Fibroblast of lung (primary cell): ENCODE measurements around the gene RAB18. TPM values are rescaled to one million over a fixed set of nuclear protein-coding genes. Genes with fewer than 3 reads are reported as not detected.

Source experiments
- DNase-seq, 2 donors: peaks; one replicate each; pipeline versions ENCODE4 v3.0.0 to v3.0.0-alpha.2; 2010; ENCODE audit warnings: low read depth in 2 of 2
- H2AFZ ChIP-seq: 2 replicates; pipeline ENCODE4 v1.5.1; 2012; ENCODE audit warnings: low read length, control low read depth, inconsistent platforms
- H3K27ac ChIP-seq: 2 replicates; pipeline ENCODE4 v1.5.1; 2011; ENCODE audit warnings: low read length, control low read depth; ENCODE audit not compliant: insufficient read depth
- H3K27me3 ChIP-seq: 2 replicates; pipeline ENCODE4 v1.5.1; 2011; ENCODE audit warnings: mild to moderate bottlenecking, low read length; ENCODE audit not compliant: control insufficient read depth, insufficient read depth
- H3K36me3 ChIP-seq: 2 replicates; pipeline ENCODE4 v1.5.1; 2011; ENCODE audit warnings: low read length; ENCODE audit not compliant: control insufficient read depth, insufficient read depth
- H3K4me1 ChIP-seq: 2 replicates; pipeline ENCODE4 v1.5.1; 2011; ENCODE audit warnings: low read length; ENCODE audit not compliant: control insufficient read depth, insufficient read depth; ENCODE audit errors: extremely low read depth
- H3K4me2 ChIP-seq: 2 replicates; pipeline ENCODE4 v1.5.1; 2011; ENCODE audit warnings: low read length, control low read depth; ENCODE audit not compliant: insufficient read depth; ENCODE audit errors: extremely low read depth
- H3K4me3 ChIP-seq, 4 experiments: fragments of 200-600 bp in 1 of 4; sonication (generic) in 1 of 4; replicated peaks in 1 of 4; 2 replicates each; pipeline ENCODE4 v1.5.1; 2011 to 2016; ENCODE audit warnings: low read length in 4 of 4, low read depth in 3 of 4, mild to moderate bottlenecking in 3 of 4, control low read depth in 2 of 4, inconsistent platforms in 1 of 4, mixed read lengths in 1 of 4; ENCODE audit not compliant: insufficient read depth in 1 of 4; ENCODE audit errors: control extremely low read depth in 1 of 4
- H3K79me2 ChIP-seq: 2 replicates; pipeline ENCODE4 v1.5.1; 2012; ENCODE audit warnings: mild to moderate bottlenecking, low read length, inconsistent platforms; ENCODE audit not compliant: control insufficient read depth, insufficient read depth
- H3K9ac ChIP-seq: 2 replicates; pipeline ENCODE4 v1.5.1; 2011; ENCODE audit warnings: mild to moderate bottlenecking, low read length, control low read depth; ENCODE audit not compliant: insufficient read depth
- H3K9me3 ChIP-seq: 2 replicates; pipeline ENCODE4 v1.5.1; 2012; ENCODE audit warnings: low read depth, low read length; ENCODE audit not compliant: control insufficient read depth, insufficient read depth
- H4K20me1 ChIP-seq: 2 replicates; pipeline ENCODE4 v1.5.1; 2011; ENCODE audit warnings: low read length; ENCODE audit not compliant: control insufficient read depth, insufficient read depth; ENCODE audit errors: extremely low read depth
- CTCF ChIP-seq, 2 donors: IDR thresholded peaks in 1 of 2; conservative IDR thresholded peaks in 1 of 2; 1 replicate in 1 of 2; 2 replicates in 1 of 2; pipeline ENCODE4 v1.5.1; 2011 to 2012; ENCODE audit warnings: low read length in 2 of 2, control low read depth in 1 of 2, inconsistent platforms in 1 of 2, low read depth in 1 of 2, mild to moderate bottlenecking in 1 of 2
- EZH2 ChIP-seq: IDR thresholded peaks from 2 replicates; pipeline ENCODE4 v1.5.1; 2012; ENCODE audit warnings: low read length, control low read depth, mild to moderate bottlenecking; ENCODE audit errors: missing control alignments
- polyA plus RNA-seq, 2 donors: library from polyadenylated mRNA; depleted of rRNA in 1 of 2; stranded (reverse) in 1 of 2; unstranded in 1 of 2; fragments of >200 nt; gene quantifications; 2 replicates each; pipeline ENCODE4 v1.2.1, GENCODE V29; 2011 to 2012; ENCODE audit warnings: missing spikeins in 1 of 2
- total RNA-seq: library from RNA; depleted of rRNA; stranded (reverse); fragments of >200 nt; gene quantifications from 2 replicates; pipeline ENCODE4 v1.2.1, GENCODE V29; 2014

RAB18 gene
- total and polyA plus RNA-seq, 2 donors (not counting 1 experiment from before 2014, with no cell fraction given): 42.1 to 95.2 TPM

DNA sequence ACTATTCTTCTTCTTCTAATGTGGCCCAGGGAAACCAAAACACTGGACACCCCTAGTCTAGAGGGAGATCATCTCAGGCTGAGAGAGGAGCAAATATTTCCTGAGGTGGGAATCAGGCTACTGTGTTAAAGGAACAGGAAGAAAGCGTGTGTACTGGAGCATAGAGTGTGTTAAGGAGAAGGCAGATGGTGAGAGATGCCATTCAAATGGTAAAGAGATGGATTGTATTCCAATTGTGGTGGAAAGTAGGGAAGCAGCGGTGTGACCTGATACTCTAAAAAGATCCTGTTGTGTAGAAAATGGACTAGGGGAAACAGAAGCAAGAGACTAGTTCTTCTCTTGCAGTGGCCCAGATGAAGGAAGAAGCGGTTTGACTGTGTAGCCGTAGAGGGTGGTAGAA lies 31.2 kb downstream of the RAB18 start:
- Histone ChIP-seq H3K27me3 (no peaks in the 10 kb centered on the region), H3K36me3 (peaks cover 7% of the 10 kb centered on the region), H3K9me3 (no peaks in the 10 kb centered on the region), H2AFZ (no peak overlapping the region), H3K4me3 (no peak overlapping the region), H3K4me2 (no peak overlapping the region), H3K79me2 (peaks cover 5% of the 10 kb centered on the region), H4K20me1 (no peaks in the 10 kb centered on the region), H3K9ac (no peak overlapping the region), H3K4me1 (no peaks in the 10 kb centered on the region), H3K27ac (no peak overlapping the region)
- DNase-seq: no peak
- TF ChIP-seq EZH2 (no peak), CTCF (conservative IDR thresholded peaks at IDR 0.05 in 1 of 2, IDR thresholded peaks at IDR 0.05 in 1 of 2; ENCODE audit: low read depth in 1 of 2, low read length in 2 of 2) (no peak)

DNA sequence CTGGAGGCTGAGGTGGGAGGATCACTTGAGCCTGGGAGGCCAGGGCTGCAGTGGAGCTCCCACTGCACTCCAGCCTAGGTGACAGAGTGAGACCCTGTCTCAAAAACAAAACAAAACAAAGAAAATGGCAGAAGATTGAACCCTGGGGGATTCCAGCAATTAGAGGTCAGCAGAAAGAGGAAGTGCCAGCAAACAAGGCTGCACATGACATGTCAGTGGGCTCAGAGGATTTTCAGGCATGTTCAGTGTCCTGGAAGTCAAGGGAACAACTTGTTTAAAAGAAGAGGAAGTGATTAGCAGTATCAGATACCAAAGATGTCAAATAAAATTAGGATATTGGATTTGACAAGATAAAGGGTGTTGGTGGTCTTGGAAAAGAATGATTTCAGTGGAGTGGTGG lies 32.3 kb downstream of the RAB18 start:
- TF ChIP-seq CTCF (conservative IDR thresholded peaks at IDR 0.05 in 1 of 2, IDR thresholded peaks at IDR 0.05 in 1 of 2; ENCODE audit: low read depth in 1 of 2, low read length in 2 of 2) (no peak), EZH2 (no peak)
- H3K4me3 ChIP-seq: no peak overlapping the region

GRCh38 chr10:27537166-27537565 lies 33.1 kb downstream of the RAB18 start:
- H3K79me2 ChIP-seq: no peaks in the 10 kb centered on the region
- no peaks in the 10 kb centered on the region for H4K20me1 ChIP-seq
- DNase-seq: no peak
- H3K4me2 ChIP-seq: no peak overlapping the region
- H3K9ac ChIP-seq: no peak overlapping the region
- no peaks in the 10 kb centered on the region for H3K27me3 ChIP-seq
- no peaks in the 10 kb centered on the region for H3K9me3 ChIP-seq
- H3K36me3 ChIP-seq: peaks cover 7% of the 10 kb centered on the region
- H3K4me3 ChIP-seq: no peak overlapping the region
- TF ChIP-seq CTCF (conservative IDR thresholded peaks at IDR 0.05 in 1 of 2, IDR thresholded peaks at IDR 0.05 in 1 of 2; ENCODE audit: low read depth in 1 of 2, low read length in 2 of 2) (no peak), EZH2 (no peak)
- H3K4me1 ChIP-seq: no peaks in the 10 kb centered on the region
- H2AFZ ChIP-seq: no peak overlapping the region
- no peak overlapping the region for H3K27ac ChIP-seq

More for the DNA sequence above, 32.3 kb downstream of the RAB18 start:
- DNase-seq: no peak
- no peaks in the 10 kb centered on the region for H3K4me1 ChIP-seq
- no peaks in the 10 kb centered on the region for H3K9me3 ChIP-seq
- no peak overlapping the region for H2AFZ ChIP-seq
- no peak overlapping the region for H3K9ac ChIP-seq
- H4K20me1 ChIP-seq: no peaks in the 10 kb centered on the region
- H3K27ac ChIP-seq: no peak overlapping the region
- H3K79me2 ChIP-seq: peaks cover 2% of the 10 kb centered on the region
- H3K4me2 ChIP-seq: no peak overlapping the region
- peaks cover 7% of the 10 kb centered on the region for H3K36me3 ChIP-seq
- H3K27me3 ChIP-seq: no peaks in the 10 kb centered on the region
